GM23338 (cell line): ENCODE results near the gene OSBPL6.

Experiments
- CREB1 ChIP-seq: fragments of 250-450 bp; sonication (Bioruptor Pico); IDR thresholded peaks from 2 replicates; pipeline ENCODE4 v1.5.0; 2020; ENCODE audit warnings: low read depth, mild to moderate bottlenecking, moderate library complexity
- CTCF ChIP-seq, 2 experiments: fragments of 200-600 bp in 1 of 2; sonication (generic) in 1 of 2; conservative IDR thresholded peaks; 2 replicates each; pipeline versions ENCODE4 v1.5.1 to v1.6.1; 2016 to 2017; ENCODE audit warnings: antibody characterized with exemption in 2 of 2, low read depth in 2 of 2, mild to moderate bottlenecking in 2 of 2, moderate library complexity in 1 of 2
- EZH2 ChIP-seq: fragments of 200-600 bp; sonication (generic); IDR thresholded peaks from one replicate; pipeline ENCODE4 v1.8.0; 2017; ENCODE audit warnings: antibody characterized with exemption, mild to moderate bottlenecking, low read depth; ENCODE audit not compliant: unreplicated experiment
- EZH2phosphoT487 ChIP-seq: fragments of 200-600 bp; sonication (generic); IDR thresholded peaks from one replicate; pipeline ENCODE4 v1.8.1; 2018; ENCODE audit warnings: antibody characterized with exemption; ENCODE audit not compliant: unreplicated experiment
- JUNB ChIP-seq: IDR thresholded peaks from one replicate; pipeline ENCODE4 v1.6.1; 2016; ENCODE audit warnings: antibody characterized with exemption; ENCODE audit not compliant: unreplicated experiment
- NANOG ChIP-seq: IDR thresholded peaks from 2 replicates; pipeline ENCODE4 v1.6.1; 2016; ENCODE audit warnings: antibody characterized with exemption, borderline replicate concordance
- POLR2AphosphoS5 ChIP-seq: IDR thresholded peaks from 2 replicates; pipeline ENCODE4 v1.6.1; 2016; ENCODE audit warnings: antibody characterized with exemption, low read depth
- REST ChIP-seq: IDR thresholded peaks from one replicate; pipeline ENCODE4 v1.6.1; 2018; ENCODE audit warnings: antibody characterized with exemption; ENCODE audit not compliant: unreplicated experiment
- ZNF331 ChIP-seq: fragments of 250-450 bp; sonication (Bioruptor Pico); IDR thresholded peaks from 2 replicates; pipeline ENCODE4 v1.5.0; 2020; ENCODE audit warnings: low read depth, mild to moderate bottlenecking, moderate library complexity

DNA sequence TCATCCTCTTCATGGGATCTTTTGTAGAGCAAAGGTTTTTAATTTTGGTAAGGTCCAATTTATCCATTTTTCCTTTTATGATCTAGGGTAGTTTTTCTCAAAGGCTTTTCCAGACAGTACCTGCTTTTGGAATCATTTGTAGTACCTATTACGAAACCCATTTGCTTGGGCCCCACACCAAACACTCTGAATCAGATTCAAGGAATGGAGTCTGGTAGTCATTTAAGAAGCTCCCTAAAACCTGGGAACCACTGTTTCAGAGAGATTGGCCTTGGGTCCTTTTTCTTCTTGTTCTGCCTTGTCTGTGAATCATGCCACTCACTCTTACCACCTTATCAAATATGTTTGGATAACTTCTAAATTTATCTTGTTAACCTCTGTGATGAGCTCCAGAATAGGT, 40.3 kb downstream of the OSBPL6 start:
- TF ChIP-seq POLR2AphosphoS5 (no peak), REST (no peak), EZH2 (no peak), CTCF (conservative IDR thresholded peaks at IDR 0.05; ENCODE audit: low read depth in 2 of 2) (no peak), EZH2phosphoT487 (no peak), JUNB (no peak), CREB1 (no peak), NANOG (no peak), ZNF331 (no peak)
